Right ventricle myocardium inferior (tissue), 1 donor: ENCODE measurements around the gene CEBPB. TPM values are rescaled to one million over a fixed set of nuclear protein-coding genes. Genes with fewer than 3 reads are reported as not detected.

Source experiments
- ATAC-seq: fragments of 200-7000 bp; cut with Tn5 transposase; one replicate; pipeline ENCODE4 v1.9.1; 2020; ENCODE audit warnings: mild to moderate bottlenecking, moderate library complexity
- DNase-seq: peaks from one replicate; pipeline ENCODE4 v3.0.0; 2021; ENCODE audit errors: missing footprints
- intact Hi-C: fragments of 100-400 bp; cut with DNase I; formaldehyde crosslinking; loops from one replicate; pipeline ENCODE4 v1.11.0; 2022
- total RNA-seq: library from RNA; stranded (reverse); fragmentation: NEBNext Ultra II Directional; extraction: Animal tissue kit (Norgen Biotek cat#: 25700); gene quantifications from one replicate; pipeline ENCODE4 v1.2.1, GENCODE V29; 2021
- donor health status: DM: no; HTN: yes; CAD: no; lungs with severe emphysema.

The CEBPB gene
- total RNA-seq, 1 donor from 2014 or later, result 62.4 TPM

DNA sequence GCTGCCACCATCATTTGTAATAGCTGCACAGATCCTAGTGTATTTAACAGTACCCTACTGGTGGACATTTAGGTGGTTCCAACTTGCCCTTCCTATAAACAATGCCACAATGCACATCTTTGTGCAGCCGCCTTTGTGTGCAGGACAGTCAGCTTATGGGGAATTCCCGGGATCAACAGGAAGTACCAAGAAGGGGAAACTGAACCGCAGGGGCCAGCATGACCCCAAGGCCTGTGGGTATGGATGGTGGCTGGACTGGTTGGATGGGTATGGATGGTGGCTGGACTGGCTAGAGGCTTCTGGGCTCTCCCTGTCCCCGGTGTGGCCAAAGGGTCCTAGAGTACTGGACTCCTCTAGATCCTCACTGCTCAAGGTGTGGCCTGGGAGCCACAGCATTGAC, 46.7 kb downstream of the CEBPB start:
- DNase-seq, result peak; percentile 23
- no peak for ATAC-seq
- intact Hi-C loops, result no loop called here

DNA sequence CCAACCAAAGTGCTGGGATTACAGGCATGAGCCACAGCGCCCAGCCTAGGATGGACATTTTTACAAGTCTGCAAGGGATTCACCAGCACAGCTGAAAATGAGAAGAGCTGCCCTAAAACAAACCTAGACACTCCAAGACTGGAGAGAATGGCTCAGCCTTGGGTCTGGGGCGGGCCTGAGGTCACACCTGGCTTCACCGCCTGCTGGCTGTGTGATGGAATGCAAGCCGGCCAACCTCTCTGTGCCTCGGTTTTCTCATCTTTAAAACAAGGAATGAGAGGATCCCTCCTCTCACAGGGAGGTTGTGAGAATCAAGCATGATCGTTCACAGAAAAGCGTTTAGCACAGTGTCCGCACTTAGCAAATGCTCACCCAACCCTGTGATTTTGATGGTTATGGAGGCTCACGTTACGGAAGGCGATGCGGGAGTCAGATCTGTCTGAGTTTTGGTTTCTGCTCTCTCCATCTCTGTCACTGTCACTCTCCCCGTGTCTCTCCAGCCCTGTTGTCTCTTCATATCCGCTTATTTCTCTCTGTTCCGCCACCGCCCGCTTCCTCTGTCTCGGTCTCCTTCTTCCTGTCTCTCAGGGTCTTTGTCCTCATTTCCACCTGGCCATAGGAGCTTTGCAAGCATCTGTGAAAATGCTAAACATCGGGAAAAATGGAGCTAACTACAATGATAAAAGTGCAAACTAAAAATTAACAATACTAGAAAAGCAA, 47.6 kb downstream of the CEBPB start:
- ATAC-seq (no peak), DNase-seq (peak; percentile 68)
- intact Hi-C loops, result no loop called here

- intact Hi-C loops, result no loop called here
- DNase-seq, result peak; percentile 2
- ATAC-seq, result no peak
These were observed 49.5 kb downstream of the CEBPB start for GRCh38 chr20:50240092-50240491.

- no peak for ATAC-seq
- intact Hi-C loops, result no loop called here
- DNase-seq, result no peak
These were observed 51.5 kb downstream of the CEBPB start for GRCh38 chr20:50242178-50242514.

Other genes with a start within 250 kb of the CEBPB start
- 0.73 TPM for gene SNAI1, start 207.8 kb upstream of the CEBPB start, total RNA-seq
- 74.3 TPM for gene UBE2V1, start 77.7 kb upstream of the CEBPB start, total RNA-seq
- 31.2 TPM for gene PEDS1, start 37.1 kb upstream of the CEBPB start, total RNA-seq